NCI-H146 treated with DMSO at 0.1 percent for 48 hours (cell line): ENCODE measurements around the gene DVL2.
"Not testable (repeated sequence)": the region's sequence is repeated elsewhere in the genome, so short reads cannot be mapped to it uniquely, and the experiment has no call there.

Experiments
- DNase-seq: peaks from one replicate; lab custom pipeline; 2025; ENCODE audit not compliant: unreplicated experiment; lab: John Stamatoyannopoulos, UW

DVL2 gene

GRCh38 chr17:7256766-7257456 is 22.6 kb upstream of the DVL2 start:
- DNase-seq = no peak

GRCh38 chr17:7254511-7254910 is 20.2 kb upstream of the DVL2 start:
- no peak for DNase-seq

- DNase-seq = no peak
These were observed 18.8 kb upstream of the DVL2 start for GRCh38 chr17:7253082-7253481.

- DNase-seq = peak; percentile 84
These were observed 18.1 kb upstream of the DVL2 start, which contains the start of gene ELP5 for GRCh38 chr17:7252176-7253043. Gene ELP5, plus strand, starts transcription at chr17:7252215. Its CDS starts 336 bp downstream, at chr17:7252551.

- DNase-seq = peak; percentile 96
These were observed 17.4 kb upstream of the DVL2 start, which contains the start of gene CTDNEP1 for GRCh38 chr17:7251661-7252175. Gene CTDNEP1, minus strand, starts transcription at chr17:7251734. Its CDS starts 438 bp downstream, at chr17:7251296.

- no peak for DNase-seq
These were observed 16.6 kb upstream of the DVL2 start for GRCh38 chr17:7250695-7251627.

GRCh38 chr17:7249830-7250229 is 15.5 kb upstream of the DVL2 start:
- DNase-seq = no peak

- DNase-seq = no peak
These were observed 14.9 kb upstream of the DVL2 start for GRCh38 chr17:7249214-7249613.

GRCh38 chr17:7248796-7249195 is 14.5 kb upstream of the DVL2 start:
- DNase-seq = no peak

GRCh38 chr17:7246779-7247178 is 12.5 kb upstream of the DVL2 start:
- no peak for DNase-seq

- not testable (repeated sequence) for DNase-seq
These were observed 9.5 kb upstream of the DVL2 start for GRCh38 chr17:7243838-7244237.

- no peak for DNase-seq
These were observed 9.1 kb upstream of the DVL2 start for GRCh38 chr17:7243453-7243729.

- DNase-seq = peak; percentile 90
These were observed 8.6 kb upstream of the DVL2 start for GRCh38 chr17:7242717-7243452.

GRCh38 chr17:7241783-7242716 is 7.7 kb upstream of the DVL2 start, which contains the start of gene GABARAP:
Gene GABARAP, minus strand, starts transcription at chr17:7242449. Its CDS starts 119 bp downstream, at chr17:7242330.
- DNase-seq = peak; percentile 71

- DNase-seq = no peak
These were observed 6.9 kb upstream of the DVL2 start for GRCh38 chr17:7241090-7241733.

- no peak for DNase-seq
These were observed 6.1 kb upstream of the DVL2 start for GRCh38 chr17:7240375-7240774.

- DNase-seq = peak; percentile 98
These were observed 5.0 kb upstream of the DVL2 start, which contains the start of gene PHF23 for GRCh38 chr17:7239091-7240027. Gene PHF23, minus strand, starts transcription at chr17:7239457. Its CDS starts 178 bp downstream, at chr17:7239279.
